B cell (primary cell): Measurements from ENCODE around the gene NRG2. TPM values are rescaled to one million over a fixed set of nuclear protein-coding genes. Genes with fewer than 3 reads are reported as not detected.

Source experiments
- ATAC-seq: fragments of 200-7000 bp; cut with Tn5 transposase; one replicate; pipeline ENCODE4 v1.10.0; 2021; ENCODE audit warnings: low read depth, mild to moderate bottlenecking, moderate number of reproducible peaks, moderate library complexity
- CTCF ChIA-PET: fragments of 350-600 bp; sonication (Branson Sonifier 250); formaldehyde crosslinking; loops from one replicate; lab custom pipeline; 2021; ENCODE audit warnings: antibody characterized with exemption, inconsistent platforms; lab: Charles Lee
- POLR2A ChIA-PET: fragments of 350-600 bp; sonication (Branson Sonifier 250); formaldehyde crosslinking; loops from one replicate; lab custom pipeline; 2021; ENCODE audit warnings: antibody characterized with exemption; lab: Charles Lee
- DNase-seq: peaks from one replicate; pipeline ENCODE4 v3.0.0; 2013
- H2AFZ ChIP-seq: 2 replicates; pipeline ENCODE4 v1.6.1; 2012; ENCODE audit warnings: mild to moderate bottlenecking, low read depth, low read length; ENCODE audit not compliant: insufficient read depth, poor library complexity, severe bottlenecking
- H3K27ac ChIP-seq, 2 donors: 1 replicate in 1 of 2; 2 replicates in 1 of 2; pipeline ENCODE4 v1.5.1; 2012 to 2013; ENCODE audit warnings: low read length in 2 of 2, mild to moderate bottlenecking in 2 of 2, moderate library complexity in 1 of 2
- H3K27me3 ChIP-seq, 4 experiments: fragments of 200-600 bp in 1 of 4; sonication (generic) in 1 of 4; replicated peaks in 1 of 4; 1 replicate in 2 of 4; 2 replicates in 2 of 4; pipeline versions ENCODE4 v1.6.1 to v1.7.0; 2013 to 2016; ENCODE audit warnings: low read length in 3 of 4, mild to moderate bottlenecking in 2 of 4, mixed read lengths in 1 of 4, moderate library complexity in 1 of 4; ENCODE audit not compliant: insufficient read depth in 4 of 4, control insufficient read depth in 3 of 4; ENCODE audit errors: control extremely low read depth in 1 of 4
- H3K36me3 ChIP-seq, 2 experiments: replicated peaks in 1 of 2; 1 replicate in 1 of 2; 2 replicates in 1 of 2; pipeline versions ENCODE4 v1.6.1 to v1.7.1; 2013; ENCODE audit warnings: low read length in 1 of 2; ENCODE audit not compliant: insufficient read depth in 2 of 2, control insufficient read depth in 1 of 2; ENCODE audit errors: control extremely low read depth in 1 of 2, extremely low read depth in 1 of 2
- H3K4me1 ChIP-seq, 2 donors: fragments of 200-600 bp in 1 of 2; sonication (generic) in 1 of 2; 1 replicate in 1 of 2; 2 replicates in 1 of 2; pipeline versions ENCODE4 v1.5.1 to v1.6.1; 2013 to 2017; ENCODE audit warnings: low read length in 2 of 2; ENCODE audit not compliant: control insufficient read depth in 2 of 2, insufficient read depth in 2 of 2
- H3K4me2 ChIP-seq: replicated peaks from 2 replicates; pipeline ENCODE3; 2012; ENCODE audit warnings: mild to moderate bottlenecking, low read depth, low read length; ENCODE audit not compliant: poor library complexity, severe bottlenecking
- H3K4me3 ChIP-seq, 5 experiments: fragments of 200-600 bp in 1 of 5; sonication (generic) in 1 of 5; 1 replicate in 3 of 5; 2 replicates in 2 of 5; pipeline versions ENCODE4 v1.5.1 to v1.7.0; 2011 to 2016; ENCODE audit warnings: low read length in 4 of 5, mild to moderate bottlenecking in 4 of 5, low read depth in 2 of 5, control low read depth in 1 of 5, moderate library complexity in 1 of 5; ENCODE audit not compliant: insufficient read depth in 1 of 5; ENCODE audit errors: control extremely low read depth in 1 of 5, extremely low read depth in 1 of 5
- H3K79me2 ChIP-seq: fragments of 200-600 bp; sonication (generic); one replicate; pipeline ENCODE4 v1.6.0; 2016; ENCODE audit warnings: low read length; ENCODE audit not compliant: control insufficient read depth, insufficient read depth
- H3K9ac ChIP-seq: fragments of 200-600 bp; sonication (generic); 2 replicates; pipeline ENCODE4 v1.6.1; 2017; ENCODE audit warnings: mild to moderate bottlenecking, low read length, moderate library complexity
- H3K9me3 ChIP-seq, 3 donors: one replicate each; pipeline versions ENCODE4 v1.6.1 to v1.7.1; 2013; ENCODE audit warnings: low read length in 2 of 3; ENCODE audit not compliant: control insufficient read depth in 2 of 3, insufficient read depth in 1 of 3; ENCODE audit errors: control extremely low read depth in 1 of 3
- H4K20me1 ChIP-seq: 2 replicates; pipeline ENCODE4 v1.6.0; 2012; ENCODE audit warnings: mild to moderate bottlenecking, low read length; ENCODE audit not compliant: insufficient read depth, control insufficient read depth, poor library complexity, severe bottlenecking
- H3K27ac Mint-ChIP-seq: one replicate; pipeline ENCODE4 v1.8.0; 2021; ENCODE audit warnings: mixed read lengths
- H3K27me3 Mint-ChIP-seq: one replicate; pipeline ENCODE4 v1.8.0; 2021; ENCODE audit warnings: mixed read lengths
- H3K4me1 Mint-ChIP-seq: one replicate; pipeline ENCODE4 v1.8.0; 2021; ENCODE audit warnings: mixed read lengths
- H3K4me3 Mint-ChIP-seq: one replicate; pipeline ENCODE4 v1.8.0; 2021; ENCODE audit warnings: mixed read lengths
- H3K9me3 Mint-ChIP-seq: one replicate; pipeline ENCODE4 v1.8.0; 2022; ENCODE audit warnings: mixed read lengths; ENCODE audit not compliant: insufficient read depth
- CTCF ChIP-seq: fragments of 200-600 bp; IDR thresholded peaks from one replicate; pipeline ENCODE4 v1.8.0; 2022; ENCODE audit warnings: antibody characterized with exemption, mild to moderate bottlenecking
- EZH2 ChIP-seq: IDR thresholded peaks from 2 replicates; pipeline ENCODE4 v1.6.1; 2012; ENCODE audit warnings: borderline replicate concordance, low read depth, mild to moderate bottlenecking, moderate library complexity, low read length; ENCODE audit not compliant: insufficient read depth, poor library complexity, severe bottlenecking
- WGBS: methylation state at CpG from one replicate; pipeline ENCODE4 v1.1.5; 2013; ENCODE audit warnings: missing lambda C conversion rate; ENCODE audit not compliant: insufficient coverage; 5-methylcytosine and 5-hydroxymethylcytosine counted together
- intact Hi-C: fragments of 100-400 bp; cut with micrococcal nuclease; formaldehyde crosslinking; loops from one replicate; pipeline ENCODE4 v1.10.0; 2022
- polyA plus RNA-seq: library from polyadenylated mRNA; depleted of rRNA; stranded (reverse); fragments of >200 nt; gene quantifications from 2 replicates; pipeline ENCODE4 v1.2.3, GENCODE V29; 2012
- total RNA-seq, 2 donors: library from RNA; stranded (reverse); fragments of 120-200 nt in 1 of 2; gene quantifications; 1 replicate in 1 of 2; 2 replicates in 1 of 2; pipeline versions ENCODE4 v1.2.3 to v1.2.4, GENCODE V29; 2013 to 2022

The NRG2 gene
- total and polyA plus RNA-seq, 2 donors (not counting 1 experiment from before 2014, with no cell fraction given), result 0.13 to 0.15 TPM

GRCh38 chr5:139975306-139975705, 67.8 kb downstream of the NRG2 start:
- Histone ChIP-seq H3K9ac (no peak overlapping the region), H3K36me3 (no peaks in the 10 kb centered on the region), H3K4me3 (no peak overlapping the region), H3K9me3 (no peaks in the 10 kb centered on the region), H3K4me1 (no peaks in the 10 kb centered on the region), H3K4me2 (no peak overlapping the region), H3K27ac (no peak overlapping the region), H2AFZ (no peak overlapping the region), H3K27me3 (peaks cover 0 to 10% (median 8%) of the 10 kb centered on the region in 4 experiments), H4K20me1 (no peaks in the 10 kb centered on the region), H3K79me2 (no peaks in the 10 kb centered on the region)
- H3K9me3 Mint-ChIP-seq, result peaks cover 3% of the 10 kb centered on the region
- 100% methylated on average over 3 of the region's 3 CpGs for WGBS
- H3K27me3 Mint-ChIP-seq, result peaks cover 55% of the 10 kb centered on the region
- ChIA-PET CTCF (interaction anchor here (1.2 to 1.6 kb wide), 2 partner anchors 18 to 188 kb away, joined by 3 to 5 read pairs; no protein-coding TSS in a partner anchor), POLR2A (no interaction called here)
- intact Hi-C loops, result no loop called here
- TF ChIP-seq EZH2 (no peak), CTCF (no peak)
- H3K4me3 Mint-ChIP-seq, result no peak overlapping the region
- ATAC-seq (no peak), DNase-seq (no peak)
- no peak overlapping the region for H3K27ac Mint-ChIP-seq
- no peaks in the 10 kb centered on the region for H3K4me1 Mint-ChIP-seq

GRCh38 chr5:139974661-139975060, 68.4 kb downstream of the NRG2 start:
- H3K27ac Mint-ChIP-seq, result no peak overlapping the region
- H3K4me3 Mint-ChIP-seq, result no peak overlapping the region
- no peaks in the 10 kb centered on the region for H4K20me1 ChIP-seq
- no peaks in the 10 kb centered on the region for H3K79me2 ChIP-seq
- no peaks in the 10 kb centered on the region for H3K4me1 ChIP-seq
- no peak overlapping the region for H3K4me3 ChIP-seq
- POLR2A ChIA-PET, result no interaction called here
- 73% methylated on average over 6 of the region's 6 CpGs for WGBS
- peaks cover 0 to 12% (median 8%) of the 10 kb centered on the region in 4 experiments for H3K27me3 ChIP-seq
- CTCF ChIA-PET, result interaction anchor here (1.2 to 1.6 kb wide), 2 partner anchors 18 to 187 kb away, joined by 3 to 5 read pairs; no protein-coding TSS in a partner anchor
- intact Hi-C loops, result no loop called here
- no peak overlapping the region for H2AFZ ChIP-seq
- H3K36me3 ChIP-seq, result no peaks in the 10 kb centered on the region
- H3K27ac ChIP-seq, result no peak overlapping the region
- DNase-seq, result no peak
- no peak overlapping the region for H3K9ac ChIP-seq
- TF ChIP-seq EZH2, result no peak
- no peak for TF ChIP-seq CTCF
- H3K4me2 ChIP-seq, result no peak overlapping the region
- peaks cover 60% of the 10 kb centered on the region for H3K27me3 Mint-ChIP-seq
- H3K9me3 Mint-ChIP-seq, result peaks cover 3% of the 10 kb centered on the region
- no peaks in the 10 kb centered on the region for H3K9me3 ChIP-seq
- ATAC-seq, result no peak
- no peaks in the 10 kb centered on the region for H3K4me1 Mint-ChIP-seq
